IMR-90 (cell line): ENCODE data around the gene KPNA3. TPM values are rescaled to one million over a fixed set of nuclear protein-coding genes. Genes with fewer than 3 reads are reported as not detected.
A peak's percentile ranks its signal among the peaks of the same experiment; 100 is the strongest.

Source experiments
- ATAC-seq: fragments of 200-7000 bp; cut with Tn5 transposase; 2 replicates; pipeline ENCODE4 v1.9.1; 2020; ENCODE audit warnings: low read depth, mild to moderate bottlenecking, moderate library complexity
- BruUV-seq: library from RNA; stranded (reverse); fragments of 400-500 nt; replicated peaks from 2 replicates; lab custom pipeline; 2021; lab: Mats Ljungman, UMichigan
- CTCF ChIA-PET: fragments of 300-600 bp; formaldehyde crosslinking; extraction: SDS; loops from one replicate; lab custom pipeline; 2021; ENCODE audit warnings: antibody characterized with exemption; lab: Yijun Ruan, JAX
- POLR2A ChIA-PET: fragments of 300-600 bp; sonication (Branson Sonifier 250); formaldehyde crosslinking; loops from one replicate; lab custom pipeline; 2022; ENCODE audit warnings: antibody characterized with exemption; ENCODE audit not compliant: unreplicated experiment; lab: Charles Lee
- DNase-seq: peaks from one replicate; pipeline ENCODE4 v3.0.0; 2013
- H2AFZ ChIP-seq: replicated peaks from 2 replicates; pipeline ENCODE3; 2013; ENCODE audit warnings: low read length, mild to moderate bottlenecking; ENCODE audit not compliant: poor library complexity
- H2AK5ac ChIP-seq: 2 replicates; pipeline ENCODE4 v1.6.1; 2013; ENCODE audit warnings: low read depth, low read length, inconsistent platforms
- H2AK9ac ChIP-seq: replicated peaks from 2 replicates; pipeline ENCODE3; 2013; ENCODE audit warnings: mild to moderate bottlenecking, low read depth, low read length, moderate library complexity; ENCODE audit not compliant: poor library complexity
- H2BK120ac ChIP-seq: 2 replicates; pipeline ENCODE4 v1.6.1; 2013; ENCODE audit warnings: low read depth, low read length, inconsistent platforms
- H2BK15ac ChIP-seq: 3 replicates; pipeline ENCODE4 v1.6.1; 2013; ENCODE audit warnings: low read depth, low read length, inconsistent platforms
- H2BK20ac ChIP-seq: 2 replicates; pipeline ENCODE4 v1.6.1; 2013; ENCODE audit warnings: low read depth, mild to moderate bottlenecking, inconsistent platforms, low read length, moderate library complexity
- H2BK5ac ChIP-seq: 2 replicates; pipeline ENCODE4 v1.6.1; 2013; ENCODE audit warnings: mild to moderate bottlenecking, low read depth, low read length, inconsistent platforms; ENCODE audit not compliant: poor library complexity, severe bottlenecking
- H3K14ac ChIP-seq: replicated peaks from 2 replicates; pipeline ENCODE4 v1.6.1; 2013; ENCODE audit warnings: low read depth, low read length, inconsistent platforms
- H3K18ac ChIP-seq: 2 replicates; pipeline ENCODE4 v1.6.1; 2013; ENCODE audit warnings: low read depth, low read length, control low read depth
- H3K23ac ChIP-seq: 2 replicates; pipeline ENCODE4 v1.6.1; 2013; ENCODE audit warnings: low read depth, low read length, inconsistent platforms
- H3K27ac ChIP-seq: 2 replicates; pipeline ENCODE4 v1.5.1; 2013; ENCODE audit warnings: mild to moderate bottlenecking, control low read depth, low read length; ENCODE audit not compliant: insufficient read depth
- H3K27me3 ChIP-seq: 2 replicates; pipeline ENCODE4 v1.6.1; 2013; ENCODE audit warnings: low read length; ENCODE audit not compliant: control insufficient read depth, insufficient read depth
- H3K36me3 ChIP-seq: 2 replicates; pipeline ENCODE4 v1.6.1; 2013; ENCODE audit warnings: low read length, mixed read lengths; ENCODE audit not compliant: control insufficient read depth, insufficient read depth
- H3K4ac ChIP-seq: 2 replicates; pipeline ENCODE4 v1.6.1; 2013; ENCODE audit warnings: low read depth, low read length, inconsistent platforms
- H3K4me1 ChIP-seq: 2 replicates; pipeline ENCODE4 v1.6.1; 2013; ENCODE audit warnings: low read length, mixed read lengths; ENCODE audit not compliant: control insufficient read depth, insufficient read depth
- H3K4me2 ChIP-seq: 2 replicates; pipeline ENCODE4 v1.6.1; 2013; ENCODE audit warnings: low read depth, mild to moderate bottlenecking, control low read depth, low read length, moderate library complexity
- H3K4me3 ChIP-seq: 2 replicates; pipeline ENCODE4 v1.5.1; 2013; ENCODE audit warnings: low read depth, mild to moderate bottlenecking, control low read depth, low read length, moderate library complexity; ENCODE audit not compliant: insufficient read depth
- H3K56ac ChIP-seq: 2 replicates; pipeline ENCODE4 v1.6.1; 2013; ENCODE audit warnings: low read length, inconsistent platforms; ENCODE audit not compliant: insufficient read depth; ENCODE audit errors: extremely low read depth
- H3K79me1 ChIP-seq, 2 experiments: 2 replicates each; pipeline ENCODE4 v1.6.1; 2013; ENCODE audit warnings: low read length in 2 of 2, inconsistent platforms in 1 of 2, low read depth in 1 of 2
- H3K9ac ChIP-seq: 2 replicates; pipeline ENCODE4 v1.6.1; 2013; ENCODE audit warnings: low read depth, low read length, control low read depth
- H3K9me1 ChIP-seq: 2 replicates; pipeline ENCODE4 v1.6.1; 2013; ENCODE audit warnings: low read length, inconsistent platforms; ENCODE audit not compliant: insufficient read depth
- H3K9me3 ChIP-seq: 2 replicates; pipeline ENCODE4 v1.6.1; 2013; ENCODE audit warnings: low read length; ENCODE audit not compliant: control insufficient read depth, insufficient read depth
- H4K20me1 ChIP-seq: 2 replicates; pipeline ENCODE4 v1.6.1; 2013; ENCODE audit warnings: low read length, inconsistent platforms; ENCODE audit not compliant: insufficient read depth
- H4K5ac ChIP-seq: 2 replicates; pipeline ENCODE4 v1.6.1; 2013; ENCODE audit warnings: mild to moderate bottlenecking, low read depth, low read length, control low read depth
- H4K8ac ChIP-seq, 2 experiments: 2 replicates each; pipeline ENCODE4 v1.6.1; 2013; ENCODE audit warnings: low read depth in 2 of 2, low read length in 2 of 2, control low read depth in 1 of 2, inconsistent platforms in 1 of 2
- H4K91ac ChIP-seq: 2 replicates; pipeline ENCODE4 v1.6.1; 2013; ENCODE audit warnings: low read depth, low read length, inconsistent platforms; ENCODE audit not compliant: insufficient read depth
- MAFK ChIP-seq: IDR thresholded peaks from 2 replicates; pipeline ENCODE4 v1.6.1; 2012; ENCODE audit warnings: low read depth, low read length, improper control_type of control experiment
- RCOR1 ChIP-seq: IDR thresholded peaks from 2 replicates; pipeline ENCODE4 v1.6.1; 2012; ENCODE audit warnings: mild to moderate bottlenecking, low read length, improper control_type of control experiment; ENCODE audit not compliant: insufficient replicate concordance
- WGBS, 2 experiments: methylation state at CpG; one replicate each; pipeline versions ENCODE4 v1.1.5 to v1.1.7; 2013; ENCODE audit warnings: missing lambda C conversion rate in 2 of 2; ENCODE audit not compliant: insufficient read length in 1 of 2; ENCODE audit errors: extremely low coverage in 2 of 2; 5-methylcytosine and 5-hydroxymethylcytosine counted together
- dilution Hi-C: fragments of 300-500 bp; cut with HindIII; formaldehyde crosslinking; loops from one replicate; pipeline ENCODE4 v1.14.3; 2018; ENCODE audit warnings: low sequenced_read_pairs; ENCODE audit not compliant: unreplicated experiment
- in situ Hi-C: fragments of 300-500 bp; cut with MboI; formaldehyde crosslinking; loops from 3 replicates; pipeline ENCODE4 v1.14.3; 2019; ENCODE audit warnings: low sequenced_read_pairs, inconsistent platforms, mixed read lengths
- intact Hi-C: fragments of 100-400 bp; cut with micrococcal nuclease; formaldehyde crosslinking; loops from 2 replicates; pipeline ENCODE4 v1.10.0; 2022
- polyA plus RNA-seq, 3 experiments: library from polyadenylated mRNA; depleted of rRNA; stranded (reverse); fragments of >200 nt; gene quantifications; 2 replicates each; pipeline ENCODE4 v1.2.3, GENCODE V29; 2012; ENCODE audit warnings: low replicate concordance in 1 of 3
- total RNA-seq: library from RNA; depleted of rRNA; stranded (reverse); fragments of >200 nt; gene quantifications from 2 replicates; pipeline ENCODE4 v1.2.3, GENCODE V29; 2012

The KPNA3 gene
- total and polyA plus RNA-seq, 2 of the 4 experiments (the other 2 are of a cell fraction) = 25.3 to 48.6 TPM

DNA sequence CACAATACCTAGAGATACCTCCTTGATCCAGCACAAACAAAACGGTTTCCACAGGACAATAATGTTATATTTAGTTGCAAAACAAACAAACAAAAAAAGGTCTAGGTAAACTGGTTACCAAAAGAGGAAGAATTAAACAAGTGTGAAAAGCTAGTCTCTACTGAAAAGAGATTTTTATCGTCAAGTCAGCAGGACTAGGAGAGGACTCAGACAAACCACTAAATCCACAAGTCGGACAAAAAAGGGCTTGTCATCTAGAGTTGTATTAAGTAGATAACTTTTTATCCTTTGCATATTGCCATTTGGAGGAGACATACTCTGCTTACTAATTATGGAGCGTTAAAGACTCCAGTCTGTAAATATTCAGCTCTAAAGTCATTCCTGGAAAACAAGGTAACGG is 9.9 kb upstream of the KPNA3 start:
- Histone ChIP-seq H4K5ac (no peak overlapping the region), H3K79me1 (no peaks in the 10 kb centered on the region), H3K4me3 (no peak overlapping the region), H2AFZ (no peak overlapping the region), H3K27me3 (no peaks in the 10 kb centered on the region), H3K4me2 (no peak overlapping the region), H3K9ac (no peak overlapping the region), H3K36me3 (no peaks in the 10 kb centered on the region), H2AK9ac (no peak overlapping the region), H2BK5ac (no peak overlapping the region), H3K14ac (no peak overlapping the region), H3K56ac (no peak overlapping the region), H2BK120ac (no peak overlapping the region), H3K23ac (no peak overlapping the region), H3K4me1 (no peaks in the 10 kb centered on the region), H4K20me1 (no peaks in the 10 kb centered on the region), H4K91ac (no peak overlapping the region), H3K9me1 (no peaks in the 10 kb centered on the region), H2BK20ac (no peak overlapping the region), H2AK5ac (no peak overlapping the region), H3K9me3 (no peaks in the 10 kb centered on the region), H3K27ac (no peak overlapping the region), H4K8ac (no peak overlapping the region), H2BK15ac (no peak overlapping the region), H3K18ac (no peak overlapping the region), H3K4ac (no peak overlapping the region)
- in situ Hi-C loops = no loop called here
- BruUV-seq = no TSS peak
- DNase-seq (no peak), ATAC-seq (no peak)
- no CpG with 5 or more reads among the region's 5 CpGs for WGBS, 2 experiments
- TF ChIP-seq RCOR1 (no peak), MAFK (peak; percentile 61)
- ChIA-PET POLR2A (interaction anchor here (0.6 kb wide), 1 partner anchor 34 kb away, joined by 3 read pairs; no protein-coding TSS in a partner anchor), CTCF (no interaction called here)
- intact Hi-C loops = no loop called here
- dilution Hi-C loops = no loop called here
